Measurements from ENCODE around the gene CGB1.

DNA sequence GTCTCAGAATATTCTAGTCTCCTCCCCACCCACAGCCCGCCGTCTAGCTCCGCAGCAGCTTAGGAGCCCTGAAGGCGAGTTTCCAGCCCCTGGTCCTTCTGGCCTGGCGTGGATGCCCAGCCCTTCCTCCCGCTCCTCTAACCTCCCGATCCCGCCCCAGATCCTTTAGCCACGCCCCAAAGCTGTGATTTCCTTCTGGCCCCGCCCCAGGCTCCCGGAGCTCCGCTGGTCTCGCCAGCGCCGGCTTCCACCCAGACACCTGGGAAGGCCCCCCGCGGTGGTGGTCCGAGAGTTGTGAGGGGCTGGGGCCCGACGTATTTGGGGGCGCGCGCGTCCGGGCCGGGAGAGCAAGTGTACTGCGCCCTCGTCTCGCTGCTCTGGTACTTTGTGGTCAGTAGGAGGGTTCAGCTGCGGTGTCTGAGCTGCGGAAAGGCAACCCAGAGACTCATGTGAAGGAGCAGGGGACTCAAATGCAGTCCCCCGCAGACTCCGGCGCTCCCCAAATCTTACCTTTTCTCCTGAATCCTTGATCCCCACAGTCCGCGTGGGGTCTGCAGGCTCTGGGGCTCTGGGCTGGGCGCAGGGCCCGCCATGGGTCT lies 21.0 kb upstream of the CGB1 start, which contains the start of gene CGB7:
- TF ChIP-seq, protein P1, sequence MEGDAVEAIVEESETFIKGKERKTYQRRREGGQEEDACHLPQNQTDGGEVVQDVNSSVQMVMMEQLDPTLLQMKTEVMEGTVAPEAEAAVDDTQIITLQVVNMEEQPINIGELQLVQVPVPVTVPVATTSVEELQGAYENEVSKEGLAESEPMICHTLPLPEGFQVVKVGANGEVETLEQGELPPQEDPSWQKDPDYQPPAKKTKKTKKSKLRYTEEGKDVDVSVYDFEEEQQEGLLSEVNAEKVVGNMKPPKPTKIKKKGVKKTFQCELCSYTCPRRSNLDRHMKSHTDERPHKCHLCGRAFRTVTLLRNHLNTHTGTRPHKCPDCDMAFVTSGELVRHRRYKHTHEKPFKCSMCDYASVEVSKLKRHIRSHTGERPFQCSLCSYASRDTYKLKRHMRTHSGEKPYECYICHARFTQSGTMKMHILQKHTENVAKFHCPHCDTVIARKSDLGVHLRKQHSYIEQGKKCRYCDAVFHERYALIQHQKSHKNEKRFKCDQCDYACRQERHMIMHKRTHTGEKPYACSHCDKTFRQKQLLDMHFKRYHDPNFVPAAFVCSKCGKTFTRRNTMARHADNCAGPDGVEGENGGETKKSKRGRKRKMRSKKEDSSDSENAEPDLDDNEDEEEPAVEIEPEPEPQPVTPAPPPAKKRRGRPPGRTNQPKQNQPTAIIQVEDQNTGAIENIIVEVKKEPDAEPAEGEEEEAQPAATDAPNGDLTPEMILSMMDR (IDR thresholded peaks at IDR 0.05): no peak
- TF ChIP-seq POLR2AphosphoS5 (IDR thresholded peaks at IDR 0.05): peak; percentile 35
- peak; percentile 57 for TF ChIP-seq POLR2A (IDR thresholded peaks at IDR 0.05)

Measured in prostate gland (tissue), 2 donors.